ENCODE data around the gene FBP2.
"Not testable (repeated sequence)": the region's sequence is repeated elsewhere in the genome, so short reads cannot be mapped to it uniquely, and the experiment has no call there.

FBP2 gene

GRCh38 chr9:94577036-94577435 is 16.6 kb downstream of the FBP2 start:
- H3K27me3 ChIP-seq = no peaks in the 10 kb centered on the region
- DNase-seq = no peak
- H3K36me3 ChIP-seq = no peaks in the 10 kb centered on the region
- H3K9me3 ChIP-seq = no peaks in the 10 kb centered on the region
- no peak overlapping the region for H3K4me3 ChIP-seq (ENCODE audit: low read depth, low read length)
- no peaks in the 10 kb centered on the region for H3K4me1 ChIP-seq
- TF ChIP-seq, protein P1, sequence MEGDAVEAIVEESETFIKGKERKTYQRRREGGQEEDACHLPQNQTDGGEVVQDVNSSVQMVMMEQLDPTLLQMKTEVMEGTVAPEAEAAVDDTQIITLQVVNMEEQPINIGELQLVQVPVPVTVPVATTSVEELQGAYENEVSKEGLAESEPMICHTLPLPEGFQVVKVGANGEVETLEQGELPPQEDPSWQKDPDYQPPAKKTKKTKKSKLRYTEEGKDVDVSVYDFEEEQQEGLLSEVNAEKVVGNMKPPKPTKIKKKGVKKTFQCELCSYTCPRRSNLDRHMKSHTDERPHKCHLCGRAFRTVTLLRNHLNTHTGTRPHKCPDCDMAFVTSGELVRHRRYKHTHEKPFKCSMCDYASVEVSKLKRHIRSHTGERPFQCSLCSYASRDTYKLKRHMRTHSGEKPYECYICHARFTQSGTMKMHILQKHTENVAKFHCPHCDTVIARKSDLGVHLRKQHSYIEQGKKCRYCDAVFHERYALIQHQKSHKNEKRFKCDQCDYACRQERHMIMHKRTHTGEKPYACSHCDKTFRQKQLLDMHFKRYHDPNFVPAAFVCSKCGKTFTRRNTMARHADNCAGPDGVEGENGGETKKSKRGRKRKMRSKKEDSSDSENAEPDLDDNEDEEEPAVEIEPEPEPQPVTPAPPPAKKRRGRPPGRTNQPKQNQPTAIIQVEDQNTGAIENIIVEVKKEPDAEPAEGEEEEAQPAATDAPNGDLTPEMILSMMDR (IDR thresholded peaks at IDR 0.05; ENCODE audit: low read depth, low read length) = no peak

DNA sequence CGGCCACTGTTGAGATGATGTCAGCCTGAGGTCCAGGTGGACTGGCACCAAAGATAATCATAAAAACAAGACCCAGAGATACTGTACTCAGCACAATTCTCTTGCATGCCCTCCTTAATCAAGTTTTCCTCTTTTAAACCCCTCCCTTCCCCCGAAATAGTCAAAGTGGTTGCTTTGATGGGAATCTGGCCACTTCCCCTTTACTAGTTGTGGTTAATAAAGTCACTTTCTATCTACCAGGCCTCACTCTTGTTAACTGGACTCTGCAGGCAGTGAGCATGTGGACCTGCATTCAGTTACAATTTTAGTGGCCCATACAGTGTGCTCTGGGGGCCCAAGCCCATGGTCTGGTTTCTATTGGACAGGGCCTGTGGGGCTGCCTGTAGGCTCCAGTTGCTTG is 17.5 kb downstream of the FBP2 start:
- TF ChIP-seq, protein P1 (IDR thresholded peaks at IDR 0.05; ENCODE audit: low read depth, low read length) = no peak
- H3K4me3 ChIP-seq (ENCODE audit: low read depth, low read length) = no peak overlapping the region
- no peak for DNase-seq
- no peaks in the 10 kb centered on the region for H3K4me1 ChIP-seq
- no peaks in the 10 kb centered on the region for H3K36me3 ChIP-seq
- no peaks in the 10 kb centered on the region for H3K9me3 ChIP-seq
- no peaks in the 10 kb centered on the region for H3K27me3 ChIP-seq

DNA sequence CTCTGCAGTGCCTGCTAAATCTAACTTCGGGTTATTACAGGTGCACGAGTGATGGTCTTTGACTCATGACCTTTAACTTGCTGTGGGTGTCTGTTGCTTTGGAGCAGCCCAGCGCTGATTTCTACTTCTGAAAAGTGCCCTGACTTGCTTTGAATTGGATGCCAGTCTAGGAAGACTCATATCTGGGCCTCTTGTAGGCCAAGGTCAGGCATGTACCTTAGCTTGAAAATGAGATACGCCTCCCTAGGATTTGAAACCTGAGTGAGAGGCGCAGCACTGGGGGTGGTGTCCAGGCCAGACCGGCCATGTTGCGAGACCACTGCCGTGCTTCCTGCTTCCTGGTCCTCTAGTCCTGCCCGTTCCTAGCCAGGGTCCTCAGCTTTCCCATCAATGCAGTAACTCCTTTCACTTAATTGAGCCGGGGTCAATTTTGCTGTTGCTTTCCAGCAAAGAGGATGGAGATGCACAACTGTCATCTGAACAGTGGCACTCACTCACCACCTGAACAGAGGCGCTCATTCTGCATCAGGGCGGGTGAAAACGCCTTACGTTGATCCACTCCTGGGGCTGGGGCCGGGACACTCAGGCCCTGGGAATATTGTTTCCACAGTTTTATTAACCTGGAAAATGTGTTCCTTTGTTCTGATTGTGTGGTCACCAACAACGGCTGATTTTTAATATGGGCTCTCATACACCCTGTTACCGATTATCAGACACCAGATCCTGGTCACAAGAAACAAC is 24.5 kb downstream of the FBP2 start:
- H3K4me3 ChIP-seq (ENCODE audit: low read depth, low read length) = no peak overlapping the region
- H3K4me1 ChIP-seq = no peaks in the 10 kb centered on the region
- DNase-seq = no peak
- H3K9me3 ChIP-seq = no peaks in the 10 kb centered on the region; the same call in 1 of the 2 replicates
- H3K36me3 ChIP-seq = peaks cover 4% of the 10 kb centered on the region; the same call in 1 of the 2 replicates
- no peaks in the 10 kb centered on the region for H3K27me3 ChIP-seq
- TF ChIP-seq, protein P1 (IDR thresholded peaks at IDR 0.05; ENCODE audit: low read depth, low read length) = no peak

GRCh38 chr9:94568250-94568889 is 25.3 kb downstream of the FBP2 start:
- TF ChIP-seq, protein P1 (IDR thresholded peaks at IDR 0.05; ENCODE audit: low read depth, low read length) = no peak
- Histone ChIP-seq H3K4me1 (no peaks in the 10 kb centered on the region), H3K36me3 (peaks cover 6% of the 10 kb centered on the region; the same call in 1 of the 2 replicates), H3K9me3 (no peaks in the 10 kb centered on the region; the same call in 1 of the 2 replicates), H3K27me3 (no peaks in the 10 kb centered on the region), H3K4me3 (ENCODE audit: low read depth, low read length) (no peak overlapping the region)
- no peak for DNase-seq

GRCh38 chr9:94567271-94567670 is 26.4 kb downstream of the FBP2 start:
- Histone ChIP-seq H3K36me3 (peaks cover 6% of the 10 kb centered on the region; the same call in 1 of the 2 replicates), H3K4me3 (ENCODE audit: low read depth, low read length) (no peak overlapping the region), H3K4me1 (no peaks in the 10 kb centered on the region), H3K27me3 (no peaks in the 10 kb centered on the region), H3K9me3 (no peaks in the 10 kb centered on the region; the same call in 1 of the 2 replicates)
- TF ChIP-seq, protein P1 (IDR thresholded peaks at IDR 0.05; ENCODE audit: low read depth, low read length) = no peak
- DNase-seq = no peak

DNA sequence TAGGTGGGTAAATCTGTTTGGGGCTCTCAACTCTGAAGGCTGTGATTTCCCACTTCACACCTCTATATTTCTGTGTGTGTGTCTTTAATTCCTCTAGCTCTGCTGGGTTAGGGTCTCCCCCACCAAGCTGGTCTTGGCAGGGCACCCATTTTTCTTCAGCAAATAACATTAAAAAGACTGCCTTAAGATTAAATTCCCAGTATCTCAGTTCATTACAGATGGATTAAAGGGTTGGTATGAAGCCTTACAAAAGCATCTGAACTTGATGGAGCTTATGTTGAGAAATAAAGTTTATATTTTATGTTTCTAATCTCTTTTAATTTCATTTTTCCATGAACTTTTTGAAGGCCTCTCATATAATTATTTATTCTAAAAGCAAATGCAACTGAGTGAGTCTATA is 27.1 kb downstream of the FBP2 start:
- H3K36me3 ChIP-seq = peaks cover 9% of the 10 kb centered on the region; the same call in 1 of the 2 replicates
- no peaks in the 10 kb centered on the region for H3K27me3 ChIP-seq
- no peaks in the 10 kb centered on the region for H3K4me1 ChIP-seq
- DNase-seq = no peak
- TF ChIP-seq, protein P1 (IDR thresholded peaks at IDR 0.05; ENCODE audit: low read depth, low read length) = no peak
- H3K4me3 ChIP-seq (ENCODE audit: low read depth, low read length) = no peak overlapping the region
- H3K9me3 ChIP-seq = no peaks in the 10 kb centered on the region; the same call in 1 of the 2 replicates

GRCh38 chr9:94564279-94564678 is 29.3 kb downstream of the FBP2 start:
- not testable (repeated sequence) for DNase-seq; H3K4me3 ChIP-seq (ENCODE audit: low read depth, low read length); H3K4me1 ChIP-seq; H3K9me3 ChIP-seq; H3K27me3 ChIP-seq
- peaks cover 22% of the 10 kb centered on the region for H3K36me3 ChIP-seq
